WTC11 (cell line): ENCODE results near the gene TBC1D22A. TPM values are rescaled to one million over a fixed set of nuclear protein-coding genes. Genes with fewer than 3 reads are reported as not detected.

ENCODE experiments used
- ATAC-seq: fragments of 200-7000 bp; cut with Tn5 transposase; 2 replicates; pipeline ENCODE4 v1.10.0; 2021; ENCODE audit warnings: mild to moderate bottlenecking, moderate library complexity
- CTCF ChIA-PET: fragments of 300-600 bp; sonication (Branson Sonifier 250); formaldehyde crosslinking; loops from one replicate; lab custom pipeline; 2021; ENCODE audit warnings: antibody characterized with exemption; lab: Charles Lee
- POLR2A ChIA-PET: fragments of 350-600 bp; sonication (Branson Sonifier 250); formaldehyde crosslinking; loops from one replicate; lab custom pipeline; 2021; ENCODE audit warnings: antibody characterized with exemption; lab: Charles Lee
- DNase-seq: peaks from one replicate; pipeline ENCODE4 v3.0.0; 2021; ENCODE audit warnings: low spot score
- H3K27ac Mint-ChIP-seq: 2 replicates; pipeline ENCODE4 v1.8.0; 2021; ENCODE audit warnings: mixed read lengths
- H3K27me3 Mint-ChIP-seq: 2 replicates; pipeline ENCODE4 v1.8.0; 2021; ENCODE audit warnings: low read depth, mild to moderate bottlenecking, moderate library complexity, mixed read lengths
- H3K36me3 Mint-ChIP-seq: 2 replicates; pipeline ENCODE4 v1.8.0; 2021; ENCODE audit warnings: mixed read lengths
- H3K4me1 Mint-ChIP-seq: 2 replicates; pipeline ENCODE4 v1.8.0; 2022; ENCODE audit warnings: mixed read lengths
- H3K4me3 Mint-ChIP-seq: 2 replicates; pipeline ENCODE4 v1.8.0; 2021; ENCODE audit warnings: mild to moderate bottlenecking, moderate library complexity, mixed read lengths
- H3K9me3 Mint-ChIP-seq: 2 replicates; pipeline ENCODE4 v1.8.0; 2021; ENCODE audit warnings: mixed read lengths
- ELF4 ChIP-seq: sonication (generic); formaldehyde crosslinking; IDR thresholded peaks from 2 replicates; pipeline ENCODE4 v1.8.1; 2022; ENCODE audit warnings: low read depth, mild to moderate bottlenecking, moderate library complexity, missing genetic modification reagents
- GTF2I ChIP-seq: fragments of 250-450 bp; sonication (Bioruptor Pico); conservative IDR thresholded peaks from 2 replicates; pipeline ENCODE4 v1.4.0; 2021; ENCODE audit warnings: mild to moderate bottlenecking
- KAT7 ChIP-seq: sonication (generic); formaldehyde crosslinking; IDR thresholded peaks from 2 replicates; pipeline ENCODE4 v1.8.1; 2023; ENCODE audit warnings: missing genetic modification reagents, mild to moderate bottlenecking, borderline replicate concordance
- NFYB ChIP-seq: sonication (generic); formaldehyde crosslinking; conservative IDR thresholded peaks from 2 replicates; pipeline ENCODE4 v1.8.0; 2022; ENCODE audit warnings: low read depth, missing genetic modification reagents
- NR1H2 ChIP-seq: sonication (generic); formaldehyde crosslinking; IDR thresholded peaks from 2 replicates; pipeline ENCODE4 v1.9.0; 2021; ENCODE audit warnings: mild to moderate bottlenecking, moderate library complexity, missing genetic modification reagents
- NR2C2 ChIP-seq: sonication (generic); formaldehyde crosslinking; IDR thresholded peaks from 2 replicates; pipeline ENCODE4 v1.8.0; 2022; ENCODE audit warnings: mild to moderate bottlenecking, missing genetic modification reagents
- PRRX2 ChIP-seq: fragments of 250-450 bp; sonication (Bioruptor Pico); IDR thresholded peaks from 2 replicates; pipeline ENCODE4 v1.8.0; 2021; ENCODE audit warnings: mild to moderate bottlenecking
- RORB ChIP-seq: fragments of 250-450 bp; sonication (Bioruptor Pico); IDR thresholded peaks from 2 replicates; pipeline ENCODE4 v1.9.0; 2021; ENCODE audit warnings: mild to moderate bottlenecking
- SP1 ChIP-seq: sonication (generic); formaldehyde crosslinking; conservative IDR thresholded peaks from 2 replicates; pipeline ENCODE4 v1.8.1; 2022; ENCODE audit warnings: missing genetic modification reagents
- TEAD1 ChIP-seq: sonication (generic); formaldehyde crosslinking; IDR thresholded peaks from 2 replicates; pipeline ENCODE4 v1.8.0; 2022; ENCODE audit warnings: mild to moderate bottlenecking, missing genetic modification reagents
- ZNF396 ChIP-seq: fragments of 250-450 bp; sonication (Bioruptor Pico); IDR thresholded peaks from 2 replicates; pipeline ENCODE4 v1.8.0; 2021; ENCODE audit warnings: mild to moderate bottlenecking, moderate library complexity, borderline replicate concordance
- ZNF416 ChIP-seq: fragments of 250-450 bp; sonication (Bioruptor Pico); IDR thresholded peaks from 2 replicates; pipeline ENCODE4 v1.9.0; 2021; ENCODE audit warnings: mild to moderate bottlenecking, inconsistent platforms
- total RNA-seq: library from RNA; stranded (reverse); gene quantifications from 3 replicates; pipeline ENCODE4 v1.2.3, GENCODE V29; 2021
- TF ChIP-seq, protein P1 (sequence below): sonication (generic); formaldehyde crosslinking; IDR thresholded peaks from 2 replicates; pipeline ENCODE4 v1.8.1; 2022; ENCODE audit warnings: low read depth, mild to moderate bottlenecking, moderate library complexity, missing genetic modification reagents, borderline replicate concordance
- TF ChIP-seq, protein P2 (sequence below): fragments of 250-450 bp; sonication (Bioruptor Pico); IDR thresholded peaks from 2 replicates; pipeline ENCODE4 v1.9.0; 2021; ENCODE audit warnings: mild to moderate bottlenecking, borderline replicate concordance
- TF ChIP-seq, protein P3 (sequence below): fragments of 250-450 bp; sonication (Bioruptor Pico); IDR thresholded peaks from 2 replicates; pipeline ENCODE4 v2.1.2; 2022; ENCODE audit warnings: mild to moderate bottlenecking, moderate library complexity
- TF ChIP-seq, protein P4 (sequence below): sonication (generic); formaldehyde crosslinking; IDR thresholded peaks from 2 replicates; pipeline ENCODE4 v1.8.0; 2023; ENCODE audit warnings: mild to moderate bottlenecking, missing genetic modification reagents
- TF ChIP-seq, protein P5 (sequence below): sonication (generic); formaldehyde crosslinking; IDR thresholded peaks from 2 replicates; pipeline ENCODE4 v1.8.0; 2022; ENCODE audit warnings: mild to moderate bottlenecking, missing genetic modification reagents
- TF ChIP-seq, protein P6 (sequence below): sonication (generic); formaldehyde crosslinking; IDR thresholded peaks from 2 replicates; pipeline ENCODE4 v1.8.0; 2023; ENCODE audit warnings: missing genetic modification reagents

TBC1D22A gene
- total RNA-seq, 1 experiment from 2014 or later, result 18.1 TPM

DNA sequence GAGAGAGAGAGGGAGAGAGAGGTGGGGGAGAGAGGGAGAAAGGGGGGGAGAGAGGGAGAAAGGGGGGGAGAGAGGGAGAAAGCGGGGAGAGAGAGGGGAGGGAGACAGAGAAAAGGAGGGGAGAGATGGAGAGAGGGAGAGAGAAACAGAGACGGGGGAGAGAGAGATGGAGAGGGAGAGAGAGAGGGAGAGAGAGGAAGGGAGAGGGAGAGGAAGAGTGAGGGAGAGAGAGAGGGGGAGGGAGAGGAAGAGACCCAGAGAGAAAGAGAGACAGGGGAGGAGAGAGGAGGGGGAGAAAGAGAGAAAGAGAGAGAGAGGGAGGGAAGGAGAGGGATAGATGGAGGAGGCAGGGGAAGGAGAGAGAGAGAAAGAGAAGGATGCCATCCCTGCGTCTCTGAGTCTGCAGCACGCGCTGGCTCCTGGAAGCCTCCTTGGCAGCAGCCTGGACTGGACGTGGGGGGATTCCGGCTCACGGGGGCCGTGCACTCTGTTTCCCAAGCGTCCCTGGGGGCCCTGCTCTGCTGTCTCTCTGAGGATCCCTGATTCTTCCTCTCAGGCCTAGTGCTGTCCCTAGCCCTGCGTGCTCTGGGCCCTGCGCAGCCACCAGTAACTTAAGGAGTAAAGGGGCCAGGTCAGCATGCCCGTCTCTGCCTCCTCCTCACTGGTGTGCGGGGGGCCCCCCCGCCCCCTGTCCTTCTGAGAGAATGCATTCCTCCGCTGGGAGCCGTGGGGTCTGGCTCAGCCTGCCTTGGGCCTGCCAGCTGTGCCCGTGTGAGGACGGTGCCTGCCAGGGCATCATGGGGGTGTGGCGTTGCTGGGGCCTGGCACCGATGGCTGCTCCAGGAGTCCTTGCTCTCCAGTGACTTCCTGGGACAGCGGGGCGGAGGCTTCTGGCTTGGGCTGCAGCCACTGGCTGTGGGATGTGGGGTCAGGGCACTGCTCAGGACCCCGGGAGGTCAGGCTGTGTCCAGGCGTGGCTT lies 429.5 kb downstream of the TBC1D22A start:
- POLR2A ChIA-PET, result no interaction called here
- DNase-seq (no peak), ATAC-seq (no peak)
- TF ChIP-seq NFYB (CRISPR knock-in tag) (no peak), PRRX2 (CRISPR knock-in tag) (no peak), NR2C2 (CRISPR knock-in tag) (no peak), TEAD1 (CRISPR knock-in tag) (no peak), SP1 (CRISPR knock-in tag) (no peak), RORB (CRISPR knock-in tag) (no peak), KAT7 (CRISPR knock-in tag) (no peak), ZNF396 (no peak), ZNF416 (no peak), NR1H2 (CRISPR knock-in tag) (no peak), GTF2I (CRISPR knock-in tag) (no peak), ELF4 (CRISPR knock-in tag) (no peak)
- TF ChIP-seq, protein P1, sequence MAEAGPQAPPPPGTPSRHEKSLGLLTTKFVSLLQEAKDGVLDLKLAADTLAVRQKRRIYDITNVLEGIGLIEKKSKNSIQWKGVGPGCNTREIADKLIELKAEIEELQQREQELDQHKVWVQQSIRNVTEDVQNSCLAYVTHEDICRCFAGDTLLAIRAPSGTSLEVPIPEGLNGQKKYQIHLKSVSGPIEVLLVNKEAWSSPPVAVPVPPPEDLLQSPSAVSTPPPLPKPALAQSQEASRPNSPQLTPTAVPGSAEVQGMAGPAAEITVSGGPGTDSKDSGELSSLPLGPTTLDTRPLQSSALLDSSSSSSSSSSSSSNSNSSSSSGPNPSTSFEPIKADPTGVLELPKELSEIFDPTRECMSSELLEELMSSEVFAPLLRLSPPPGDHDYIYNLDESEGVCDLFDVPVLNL (CRISPR knock-in tag), result no peak
- TF ChIP-seq, protein P2, sequence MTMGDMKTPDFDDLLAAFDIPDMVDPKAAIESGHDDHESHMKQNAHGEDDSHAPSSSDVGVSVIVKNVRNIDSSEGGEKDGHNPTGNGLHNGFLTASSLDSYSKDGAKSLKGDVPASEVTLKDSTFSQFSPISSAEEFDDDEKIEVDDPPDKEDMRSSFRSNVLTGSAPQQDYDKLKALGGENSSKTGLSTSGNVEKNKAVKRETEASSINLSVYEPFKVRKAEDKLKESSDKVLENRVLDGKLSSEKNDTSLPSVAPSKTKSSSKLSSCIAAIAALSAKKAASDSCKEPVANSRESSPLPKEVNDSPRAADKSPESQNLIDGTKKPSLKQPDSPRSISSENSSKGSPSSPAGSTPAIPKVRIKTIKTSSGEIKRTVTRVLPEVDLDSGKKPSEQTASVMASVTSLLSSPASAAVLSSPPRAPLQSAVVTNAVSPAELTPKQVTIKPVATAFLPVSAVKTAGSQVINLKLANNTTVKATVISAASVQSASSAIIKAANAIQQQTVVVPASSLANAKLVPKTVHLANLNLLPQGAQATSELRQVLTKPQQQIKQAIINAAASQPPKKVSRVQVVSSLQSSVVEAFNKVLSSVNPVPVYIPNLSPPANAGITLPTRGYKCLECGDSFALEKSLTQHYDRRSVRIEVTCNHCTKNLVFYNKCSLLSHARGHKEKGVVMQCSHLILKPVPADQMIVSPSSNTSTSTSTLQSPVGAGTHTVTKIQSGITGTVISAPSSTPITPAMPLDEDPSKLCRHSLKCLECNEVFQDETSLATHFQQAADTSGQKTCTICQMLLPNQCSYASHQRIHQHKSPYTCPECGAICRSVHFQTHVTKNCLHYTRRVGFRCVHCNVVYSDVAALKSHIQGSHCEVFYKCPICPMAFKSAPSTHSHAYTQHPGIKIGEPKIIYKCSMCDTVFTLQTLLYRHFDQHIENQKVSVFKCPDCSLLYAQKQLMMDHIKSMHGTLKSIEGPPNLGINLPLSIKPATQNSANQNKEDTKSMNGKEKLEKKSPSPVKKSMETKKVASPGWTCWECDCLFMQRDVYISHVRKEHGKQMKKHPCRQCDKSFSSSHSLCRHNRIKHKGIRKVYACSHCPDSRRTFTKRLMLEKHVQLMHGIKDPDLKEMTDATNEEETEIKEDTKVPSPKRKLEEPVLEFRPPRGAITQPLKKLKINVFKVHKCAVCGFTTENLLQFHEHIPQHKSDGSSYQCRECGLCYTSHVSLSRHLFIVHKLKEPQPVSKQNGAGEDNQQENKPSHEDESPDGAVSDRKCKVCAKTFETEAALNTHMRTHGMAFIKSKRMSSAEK (CRISPR knock-in tag), result no peak
- TF ChIP-seq, protein P3, sequence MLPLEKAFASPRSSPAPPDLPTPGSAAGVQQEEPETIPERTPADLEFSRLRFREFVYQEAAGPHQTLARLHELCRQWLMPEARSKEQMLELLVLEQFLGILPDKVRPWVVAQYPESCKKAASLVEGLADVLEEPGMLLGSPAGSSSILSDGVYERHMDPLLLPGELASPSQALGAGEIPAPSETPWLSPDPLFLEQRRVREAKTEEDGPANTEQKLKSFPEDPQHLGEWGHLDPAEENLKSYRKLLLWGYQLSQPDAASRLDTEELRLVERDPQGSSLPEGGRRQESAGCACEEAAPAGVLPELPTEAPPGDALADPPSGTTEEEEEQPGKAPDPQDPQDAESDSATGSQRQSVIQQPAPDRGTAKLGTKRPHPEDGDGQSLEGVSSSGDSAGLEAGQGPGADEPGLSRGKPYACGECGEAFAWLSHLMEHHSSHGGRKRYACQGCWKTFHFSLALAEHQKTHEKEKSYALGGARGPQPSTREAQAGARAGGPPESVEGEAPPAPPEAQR, result no peak
- TF ChIP-seq, protein P4, sequence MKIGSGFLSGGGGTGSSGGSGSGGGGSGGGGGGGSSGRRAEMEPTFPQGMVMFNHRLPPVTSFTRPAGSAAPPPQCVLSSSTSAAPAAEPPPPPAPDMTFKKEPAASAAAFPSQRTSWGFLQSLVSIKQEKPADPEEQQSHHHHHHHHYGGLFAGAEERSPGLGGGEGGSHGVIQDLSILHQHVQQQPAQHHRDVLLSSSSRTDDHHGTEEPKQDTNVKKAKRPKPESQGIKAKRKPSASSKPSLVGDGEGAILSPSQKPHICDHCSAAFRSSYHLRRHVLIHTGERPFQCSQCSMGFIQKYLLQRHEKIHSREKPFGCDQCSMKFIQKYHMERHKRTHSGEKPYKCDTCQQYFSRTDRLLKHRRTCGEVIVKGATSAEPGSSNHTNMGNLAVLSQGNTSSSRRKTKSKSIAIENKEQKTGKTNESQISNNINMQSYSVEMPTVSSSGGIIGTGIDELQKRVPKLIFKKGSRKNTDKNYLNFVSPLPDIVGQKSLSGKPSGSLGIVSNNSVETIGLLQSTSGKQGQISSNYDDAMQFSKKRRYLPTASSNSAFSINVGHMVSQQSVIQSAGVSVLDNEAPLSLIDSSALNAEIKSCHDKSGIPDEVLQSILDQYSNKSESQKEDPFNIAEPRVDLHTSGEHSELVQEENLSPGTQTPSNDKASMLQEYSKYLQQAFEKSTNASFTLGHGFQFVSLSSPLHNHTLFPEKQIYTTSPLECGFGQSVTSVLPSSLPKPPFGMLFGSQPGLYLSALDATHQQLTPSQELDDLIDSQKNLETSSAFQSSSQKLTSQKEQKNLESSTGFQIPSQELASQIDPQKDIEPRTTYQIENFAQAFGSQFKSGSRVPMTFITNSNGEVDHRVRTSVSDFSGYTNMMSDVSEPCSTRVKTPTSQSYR, result no peak
- TF ChIP-seq, protein P5, sequence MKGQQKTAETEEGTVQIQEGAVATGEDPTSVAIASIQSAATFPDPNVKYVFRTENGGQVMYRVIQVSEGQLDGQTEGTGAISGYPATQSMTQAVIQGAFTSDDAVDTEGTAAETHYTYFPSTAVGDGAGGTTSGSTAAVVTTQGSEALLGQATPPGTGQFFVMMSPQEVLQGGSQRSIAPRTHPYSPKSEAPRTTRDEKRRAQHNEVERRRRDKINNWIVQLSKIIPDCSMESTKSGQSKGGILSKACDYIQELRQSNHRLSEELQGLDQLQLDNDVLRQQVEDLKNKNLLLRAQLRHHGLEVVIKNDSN (CRISPR knock-in tag), result no peak
- TF ChIP-seq, protein P6, sequence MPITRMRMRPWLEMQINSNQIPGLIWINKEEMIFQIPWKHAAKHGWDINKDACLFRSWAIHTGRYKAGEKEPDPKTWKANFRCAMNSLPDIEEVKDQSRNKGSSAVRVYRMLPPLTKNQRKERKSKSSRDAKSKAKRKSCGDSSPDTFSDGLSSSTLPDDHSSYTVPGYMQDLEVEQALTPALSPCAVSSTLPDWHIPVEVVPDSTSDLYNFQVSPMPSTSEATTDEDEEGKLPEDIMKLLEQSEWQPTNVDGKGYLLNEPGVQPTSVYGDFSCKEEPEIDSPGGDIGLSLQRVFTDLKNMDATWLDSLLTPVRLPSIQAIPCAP, result no peak
- Mint-ChIP-seq H3K27ac (no peak overlapping the region), H3K4me3 (no peak overlapping the region), H3K27me3 (no peaks in the 10 kb centered on the region; the same call in 1 of the 2 replicates), H3K4me1 (0 out of 2 replicates have a peak, but pooled peaks cover 3% of the 10 kb centered on the region), H3K9me3 (no peaks in the 10 kb centered on the region; the same call in 1 of the 2 replicates), H3K36me3 (no peaks in the 10 kb centered on the region)
- CTCF ChIA-PET, result no interaction called here
